MM.1S (cell line): Measurements from ENCODE around the gene C1orf56.

Experiments
- DNase-seq: peaks from one replicate; pipeline ENCODE4 v3.0.0-alpha.2; 2015
- H2AFZ ChIP-seq: fragments of 300-600 bp; sonication (generic); 2 replicates; pipeline ENCODE4 v1.6.0; 2016; ENCODE audit warnings: antibody characterized with exemption, low read length
- H3F3A ChIP-seq: fragments of 300-600 bp; sonication (generic); 2 replicates; pipeline ENCODE4 v1.6.1; 2016; ENCODE audit warnings: mild to moderate bottlenecking, antibody characterized with exemption, low read length, moderate library complexity, mixed read lengths; ENCODE audit not compliant: insufficient read depth
- H3K27ac ChIP-seq: fragments of 300-600 bp; sonication (generic); 2 replicates; pipeline ENCODE4 v1.5.1; 2016; ENCODE audit warnings: mild to moderate bottlenecking, low read length
- H3K27me3 ChIP-seq: fragments of 300-600 bp; sonication (generic); replicated peaks from 2 replicates; pipeline ENCODE4 v1.6.0; 2016; ENCODE audit warnings: low read length; ENCODE audit not compliant: insufficient read depth
- H3K36me3 ChIP-seq: fragments of 300-600 bp; sonication (generic); replicated peaks from 2 replicates; pipeline ENCODE4 v1.6.1; 2016; ENCODE audit warnings: mild to moderate bottlenecking, low read length, mixed read lengths; ENCODE audit not compliant: insufficient read depth
- H3K4me1 ChIP-seq: fragments of 300-600 bp; sonication (generic); 2 replicates; pipeline ENCODE4 v1.6.1; 2016; ENCODE audit warnings: low read length, mixed read lengths
- H3K4me2 ChIP-seq: fragments of 300-600 bp; sonication (generic); 2 replicates; pipeline ENCODE4 v1.6.0; 2016; ENCODE audit warnings: low read depth, low read length
- H3K4me3 ChIP-seq: fragments of 300-600 bp; sonication (generic); 2 replicates; pipeline ENCODE4 v1.5.1; 2016; ENCODE audit warnings: low read length, mixed read lengths
- H3K79me2 ChIP-seq: fragments of 300-600 bp; sonication (generic); 2 replicates; pipeline ENCODE4 v1.6.1; 2016; ENCODE audit warnings: mixed run types, low read length, mixed read lengths
- H3K9ac ChIP-seq: fragments of 300-600 bp; sonication (generic); 2 replicates; pipeline ENCODE4 v1.6.1; 2016; ENCODE audit warnings: low read length, mixed read lengths
- H3K9me2 ChIP-seq: fragments of 300-600 bp; sonication (generic); replicated peaks from 2 replicates; pipeline ENCODE4 v1.6.1; 2016; ENCODE audit warnings: mild to moderate bottlenecking, low read length, mixed read lengths; ENCODE audit not compliant: insufficient read depth
- H3K9me3 ChIP-seq: fragments of 300-600 bp; sonication (generic); replicated peaks from 2 replicates; pipeline ENCODE4 v1.6.1; 2016; ENCODE audit warnings: mild to moderate bottlenecking, low read length, mixed read lengths; ENCODE audit not compliant: insufficient read depth
- H4K20me1 ChIP-seq: fragments of 300-600 bp; sonication (generic); 2 replicates; pipeline ENCODE4 v1.6.1; 2016; ENCODE audit warnings: mild to moderate bottlenecking, low read length, moderate library complexity, mixed read lengths; ENCODE audit not compliant: insufficient read depth
- CTCF ChIP-seq: fragments of 300-600 bp; sonication (generic); IDR thresholded peaks from 2 replicates; pipeline ENCODE4 v1.5.1; 2016; ENCODE audit warnings: antibody characterized with exemption, low read length, mixed read lengths
- EZH2 ChIP-seq: fragments of 300-600 bp; sonication (generic); optimal IDR thresholded peaks from 2 replicates; pipeline ENCODE3; 2017; ENCODE audit warnings: low read depth, mild to moderate bottlenecking, antibody characterized with exemption, low read length, mixed read lengths
- EZH2phosphoT487 ChIP-seq: fragments of 300-600 bp; sonication (generic); IDR thresholded peaks from 2 replicates; pipeline ENCODE4 v1.6.1; 2018; ENCODE audit warnings: antibody characterized with exemption, low read length

Gene C1orf56

DNA sequence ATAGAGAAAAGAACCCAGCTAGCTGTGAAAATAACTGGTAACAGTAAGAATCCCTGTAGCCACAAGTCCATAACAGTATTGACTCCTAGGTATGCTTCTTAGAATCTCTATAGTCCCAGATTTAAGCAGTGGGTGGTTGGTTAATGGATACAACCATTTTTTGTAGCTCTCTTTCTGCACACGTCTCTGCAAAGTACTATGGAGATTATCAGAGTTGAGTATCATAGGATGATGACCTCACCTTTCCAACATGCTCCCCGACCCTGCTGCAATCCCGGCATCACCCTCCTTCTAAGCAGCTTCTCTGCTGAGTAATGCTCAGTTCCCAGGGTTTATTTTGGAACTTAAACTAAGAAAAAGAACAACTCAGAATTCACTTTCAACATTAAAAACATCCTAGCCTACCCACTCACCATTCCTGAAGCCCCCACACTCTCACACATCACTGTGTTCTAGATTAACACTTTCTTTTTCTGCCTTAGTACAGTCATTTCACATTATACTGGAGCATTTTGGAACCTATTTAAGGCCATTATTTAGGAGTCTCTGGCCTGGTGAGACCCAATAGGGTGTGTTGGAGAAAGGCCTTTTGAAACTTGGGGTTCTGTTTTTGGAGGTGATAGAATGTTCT is 15.3 kb downstream of the C1orf56 start:
- no peaks in the 10 kb centered on the region for H3K36me3 ChIP-seq
- TF ChIP-seq CTCF (no peak), EZH2 (no peak), EZH2phosphoT487 (no peak)
- H3K27ac ChIP-seq, result no peak overlapping the region
- H3K27me3 ChIP-seq, result no peaks in the 10 kb centered on the region
- H2AFZ ChIP-seq, result no peak overlapping the region
- H3F3A ChIP-seq, result peaks cover 10% of the 10 kb centered on the region; the same call in 1 of the 2 replicates
- H3K9me2 ChIP-seq, result no peaks in the 10 kb centered on the region
- peaks cover 8% of the 10 kb centered on the region for H3K4me1 ChIP-seq
- H4K20me1 ChIP-seq, result no peaks in the 10 kb centered on the region
- no peaks in the 10 kb centered on the region for H3K9me3 ChIP-seq
- peaks cover 20% of the 10 kb centered on the region for H3K79me2 ChIP-seq
- H3K4me2 ChIP-seq, result no peak overlapping the region
- DNase-seq, result no peak
- H3K4me3 ChIP-seq, result no peak overlapping the region
- no peak overlapping the region for H3K9ac ChIP-seq

DNA sequence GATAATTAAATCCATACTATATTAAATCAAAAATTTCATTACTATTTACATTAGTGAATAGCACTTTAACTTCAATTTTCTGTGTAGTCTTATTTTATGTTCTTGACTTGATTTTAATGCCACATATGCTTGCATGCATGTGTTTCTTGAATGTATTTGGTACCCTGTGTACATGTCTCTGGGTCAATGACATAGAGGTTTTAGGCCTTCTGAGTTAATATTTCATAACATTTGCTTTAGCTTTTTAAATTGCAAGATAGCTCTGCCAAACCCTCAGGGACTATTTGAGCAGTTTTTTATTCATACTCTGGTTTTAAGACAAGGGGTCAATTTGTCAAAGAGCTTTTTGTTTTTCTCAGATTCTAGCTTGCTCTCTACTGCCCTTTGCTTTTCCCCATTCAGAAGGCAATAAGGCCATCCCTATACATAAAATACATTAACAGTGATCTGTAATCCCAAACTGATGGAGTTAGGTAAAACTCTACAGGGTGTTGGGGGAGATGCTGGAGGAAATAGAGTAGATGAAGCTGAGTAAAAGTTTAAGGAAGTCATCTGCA is 17.6 kb downstream of the C1orf56 start:
- Histone ChIP-seq H2AFZ (no peak overlapping the region), H3K36me3 (no peaks in the 10 kb centered on the region), H3K27ac (no peak overlapping the region)

DNA sequence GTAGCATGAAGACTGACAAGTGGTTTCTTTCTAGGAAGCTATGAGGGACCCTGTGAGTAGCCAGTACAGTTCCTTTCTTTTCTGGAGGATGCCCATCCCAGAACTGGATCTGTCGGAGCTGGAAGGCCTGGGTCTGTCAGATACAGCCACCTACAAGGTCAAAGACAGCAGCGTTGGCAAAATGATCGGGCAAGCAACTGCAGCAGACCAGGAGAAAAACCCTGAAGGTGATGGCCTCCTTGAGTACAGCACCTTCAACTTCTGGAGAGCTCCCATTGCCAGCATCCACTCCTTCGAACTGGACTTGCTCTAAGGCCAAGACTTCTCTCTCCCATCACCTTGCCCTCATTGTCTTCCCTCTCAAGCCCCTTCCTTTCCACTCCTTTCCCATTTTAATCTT is 19.6 kb downstream of the C1orf56 start:
- H3K79me2 ChIP-seq, result peaks cover 11% of the 10 kb centered on the region; the same call in 1 of the 2 replicates
- H3K4me3 ChIP-seq, result no peak overlapping the region
- H3F3A ChIP-seq, result peaks cover 19% of the 10 kb centered on the region

More for the DNA sequence above, 17.6 kb downstream of the C1orf56 start:
- Histone ChIP-seq H3K9me2 (no peaks in the 10 kb centered on the region), H3K27me3 (no peaks in the 10 kb centered on the region), H3K4me2 (no peak overlapping the region), H3K9ac (no peak overlapping the region), H3K79me2 (0 out of 2 replicates have a peak, but pooled peaks cover 5% of the 10 kb centered on the region), H4K20me1 (no peaks in the 10 kb centered on the region), H3K4me3 (no peak overlapping the region), H3K4me1 (peaks cover 3% of the 10 kb centered on the region; the same call in 1 of the 2 replicates), H3F3A (peaks cover 12% of the 10 kb centered on the region), H3K9me3 (no peaks in the 10 kb centered on the region)
- TF ChIP-seq CTCF (no peak), EZH2 (no peak)
- no peak for DNase-seq

More for the DNA sequence above, 19.6 kb downstream of the C1orf56 start:
- H3K4me1 ChIP-seq, result 0 out of 2 replicates have a peak, but pooled peaks cover 3% of the 10 kb centered on the region
- H3K27me3 ChIP-seq, result no peaks in the 10 kb centered on the region
- H3K36me3 ChIP-seq, result no peaks in the 10 kb centered on the region
- DNase-seq, result no peak
- H3K27ac ChIP-seq, result no peak overlapping the region
- TF ChIP-seq CTCF, result no peak
- no peak for TF ChIP-seq EZH2phosphoT487
- no peak for TF ChIP-seq EZH2
- H3K9me3 ChIP-seq, result no peaks in the 10 kb centered on the region
- no peaks in the 10 kb centered on the region for H4K20me1 ChIP-seq
- no peak overlapping the region for H2AFZ ChIP-seq
- no peak overlapping the region for H3K9ac ChIP-seq
- no peak overlapping the region for H3K4me2 ChIP-seq
- no peaks in the 10 kb centered on the region for H3K9me2 ChIP-seq
